Hepatocyte (in vitro differentiated cells): ENCODE data around the gene NUDT15.
"Not testable (repeated sequence)": the region's sequence is repeated elsewhere in the genome, so short reads cannot be mapped to it uniquely, and the experiment has no call there.

Source experiments
- EZH2 ChIP-seq: fragments of 200-600 bp; sonication (generic); IDR thresholded peaks from 2 replicates; pipeline ENCODE4 v1.6.1; 2016; ENCODE audit warnings: antibody characterized with exemption, mild to moderate bottlenecking, borderline replicate concordance
- EZH2phosphoT487 ChIP-seq: fragments of 200-600 bp; sonication (generic); IDR thresholded peaks from one replicate; pipeline ENCODE4 v1.6.1; 2018; ENCODE audit warnings: antibody characterized with exemption, mild to moderate bottlenecking, low read depth, moderate library complexity; ENCODE audit not compliant: unreplicated experiment, severe bottlenecking
- TF ChIP-seq, protein P1 (sequence below): fragments of 200-600 bp; sonication (generic); IDR thresholded peaks from 2 replicates; pipeline ENCODE4 v1.5.1; 2016; ENCODE audit warnings: antibody characterized with exemption, mild to moderate bottlenecking; ENCODE audit not compliant: poor library complexity

DNA sequence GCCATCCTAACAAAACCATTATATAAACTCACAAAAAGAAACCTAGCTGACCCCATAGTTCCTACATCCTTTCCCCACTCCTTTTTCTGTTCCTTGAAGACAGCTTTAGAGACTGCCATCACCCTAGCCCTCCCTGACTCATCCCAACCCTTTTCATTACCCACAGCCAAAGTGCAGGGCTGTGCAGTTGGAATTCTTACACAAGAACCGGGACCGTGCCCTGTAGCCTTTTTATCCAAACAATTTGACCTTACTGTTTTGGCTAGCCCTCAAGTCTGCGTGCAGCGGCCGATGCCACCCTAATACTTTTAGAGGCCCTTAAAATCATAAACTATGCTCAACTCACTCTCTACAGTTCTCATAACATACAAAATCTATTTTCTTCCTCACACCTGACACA lies 22.4 kb downstream of the NUDT15 start:
- not testable (repeated sequence) for TF ChIP-seq EZH2, EZH2phosphoT487
- TF ChIP-seq, protein P1, sequence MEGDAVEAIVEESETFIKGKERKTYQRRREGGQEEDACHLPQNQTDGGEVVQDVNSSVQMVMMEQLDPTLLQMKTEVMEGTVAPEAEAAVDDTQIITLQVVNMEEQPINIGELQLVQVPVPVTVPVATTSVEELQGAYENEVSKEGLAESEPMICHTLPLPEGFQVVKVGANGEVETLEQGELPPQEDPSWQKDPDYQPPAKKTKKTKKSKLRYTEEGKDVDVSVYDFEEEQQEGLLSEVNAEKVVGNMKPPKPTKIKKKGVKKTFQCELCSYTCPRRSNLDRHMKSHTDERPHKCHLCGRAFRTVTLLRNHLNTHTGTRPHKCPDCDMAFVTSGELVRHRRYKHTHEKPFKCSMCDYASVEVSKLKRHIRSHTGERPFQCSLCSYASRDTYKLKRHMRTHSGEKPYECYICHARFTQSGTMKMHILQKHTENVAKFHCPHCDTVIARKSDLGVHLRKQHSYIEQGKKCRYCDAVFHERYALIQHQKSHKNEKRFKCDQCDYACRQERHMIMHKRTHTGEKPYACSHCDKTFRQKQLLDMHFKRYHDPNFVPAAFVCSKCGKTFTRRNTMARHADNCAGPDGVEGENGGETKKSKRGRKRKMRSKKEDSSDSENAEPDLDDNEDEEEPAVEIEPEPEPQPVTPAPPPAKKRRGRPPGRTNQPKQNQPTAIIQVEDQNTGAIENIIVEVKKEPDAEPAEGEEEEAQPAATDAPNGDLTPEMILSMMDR: not testable (repeated sequence)
